GM03348 (cell line): ENCODE data around the gene RNF186.
A peak's percentile ranks its signal among the peaks of the same experiment; 100 is the strongest.
"Not testable (repeated sequence)": the region's sequence is repeated elsewhere in the genome, so short reads cannot be mapped to it uniquely, and the experiment has no call there.

ENCODE experiments used
- DNase-seq: peaks from one replicate; pipeline ENCODE4 v3.0.0; 2012; ENCODE audit warnings: low spot score

RNF186 gene

DNA sequence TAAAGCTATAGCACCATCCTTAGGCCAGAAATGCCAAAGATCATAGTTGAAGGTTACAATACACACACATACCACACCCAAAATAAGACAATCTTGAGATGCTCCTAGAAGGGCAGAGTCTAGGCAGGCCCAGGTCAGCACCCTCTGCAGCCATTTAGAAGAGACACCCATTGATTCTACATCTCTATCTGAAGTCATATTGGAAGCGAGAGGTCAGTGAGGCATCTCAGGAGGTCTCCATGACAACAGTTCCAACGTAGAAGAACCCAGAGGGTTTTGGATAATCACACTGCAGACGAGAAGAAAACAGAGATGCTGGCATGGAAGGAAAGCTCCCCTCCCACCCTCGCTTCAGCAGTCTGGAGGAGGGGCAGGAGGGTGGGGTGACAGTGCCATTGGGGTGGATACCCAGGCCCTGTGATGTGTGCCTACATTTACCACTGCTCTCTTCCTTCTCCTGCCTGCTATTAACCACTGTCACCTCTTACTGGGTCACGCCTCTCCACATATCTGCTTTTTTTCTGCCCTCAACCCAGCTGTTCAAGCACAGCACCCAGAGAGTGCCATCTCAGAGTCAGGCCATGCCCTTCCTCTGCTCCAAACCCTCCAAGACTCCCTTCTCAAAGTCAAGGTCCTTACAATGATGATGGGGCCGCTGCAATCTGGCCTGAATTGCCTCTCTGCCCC is 21.6 kb downstream of the RNF186 start:
- no peak for DNase-seq

DNA sequence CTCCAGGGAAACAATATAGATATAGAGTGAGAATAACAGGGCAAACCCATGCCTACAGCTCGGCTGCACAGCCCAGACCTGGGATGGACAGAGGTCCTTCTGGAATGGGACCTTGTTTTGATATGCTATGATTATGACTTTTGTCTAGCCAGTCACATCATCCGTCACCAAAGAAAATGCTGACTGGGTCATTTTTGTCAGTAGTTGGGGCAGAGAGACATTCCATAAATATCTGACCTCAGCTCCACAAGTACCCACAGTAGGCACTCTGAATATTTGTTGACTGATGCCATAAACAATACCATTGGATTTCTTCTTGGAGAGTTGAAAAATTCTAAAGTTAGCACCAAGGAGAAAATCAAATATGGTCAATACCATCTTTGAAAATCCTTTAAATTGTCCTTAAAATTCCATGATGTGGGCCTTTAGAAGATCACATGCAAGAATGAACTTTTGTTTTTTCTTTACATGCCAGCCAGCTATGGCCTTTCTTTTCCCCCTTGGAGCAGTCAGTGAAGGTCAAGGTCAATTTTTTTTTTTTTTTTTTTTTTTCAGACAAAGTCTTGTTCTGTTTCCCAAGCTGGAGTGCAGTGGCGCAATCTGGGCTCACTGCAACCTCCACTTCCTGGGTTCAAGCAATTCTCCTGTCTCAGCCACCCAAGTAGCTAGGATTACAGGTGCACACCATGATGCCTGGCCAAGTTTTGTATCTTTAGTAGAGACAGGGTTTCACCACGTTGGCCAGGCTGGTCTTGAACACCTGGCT is 22.7 kb downstream of the RNF186 start:
- no peak for DNase-seq

DNA sequence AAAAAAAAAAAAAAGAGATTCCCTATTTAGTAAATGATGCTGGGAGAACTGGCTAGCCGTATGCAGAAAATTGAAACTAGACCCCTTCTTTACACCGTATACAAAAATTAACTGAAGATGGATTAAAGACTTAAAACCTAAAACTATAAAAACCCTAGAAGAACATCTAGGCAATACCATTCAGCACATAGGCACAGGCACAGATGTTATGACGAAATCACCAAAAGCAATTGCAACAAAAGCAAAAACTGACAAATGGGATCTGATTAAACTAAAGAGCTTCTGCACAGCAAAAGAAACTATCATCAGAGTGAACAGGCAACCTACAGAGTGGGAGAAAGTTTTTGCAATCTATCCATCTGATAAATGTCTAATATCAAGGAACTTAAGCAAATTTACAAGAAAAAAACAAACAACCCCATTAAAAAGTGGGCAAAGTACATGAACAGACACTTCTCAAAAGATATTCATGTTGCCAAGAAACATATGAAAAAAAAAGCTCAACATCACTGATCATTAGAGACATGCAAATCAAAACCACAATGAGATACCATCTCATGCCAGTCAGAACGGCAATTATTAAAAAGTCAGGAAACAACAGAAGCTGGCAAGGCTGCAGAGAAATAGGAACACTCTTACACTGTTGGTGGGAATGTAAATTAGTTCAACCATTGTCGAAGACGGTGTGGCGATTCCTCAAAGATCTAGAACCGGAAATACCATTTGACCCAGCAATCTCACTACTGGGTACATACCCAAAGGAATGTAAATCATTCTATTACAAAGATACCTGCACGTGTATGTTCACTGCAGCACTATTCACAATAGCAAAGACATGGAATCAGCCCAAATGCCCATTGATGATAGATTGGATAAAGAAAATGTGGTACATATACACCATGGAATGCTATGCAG is 24.8 kb downstream of the RNF186 start:
- not testable (repeated sequence) for DNase-seq

DNA sequence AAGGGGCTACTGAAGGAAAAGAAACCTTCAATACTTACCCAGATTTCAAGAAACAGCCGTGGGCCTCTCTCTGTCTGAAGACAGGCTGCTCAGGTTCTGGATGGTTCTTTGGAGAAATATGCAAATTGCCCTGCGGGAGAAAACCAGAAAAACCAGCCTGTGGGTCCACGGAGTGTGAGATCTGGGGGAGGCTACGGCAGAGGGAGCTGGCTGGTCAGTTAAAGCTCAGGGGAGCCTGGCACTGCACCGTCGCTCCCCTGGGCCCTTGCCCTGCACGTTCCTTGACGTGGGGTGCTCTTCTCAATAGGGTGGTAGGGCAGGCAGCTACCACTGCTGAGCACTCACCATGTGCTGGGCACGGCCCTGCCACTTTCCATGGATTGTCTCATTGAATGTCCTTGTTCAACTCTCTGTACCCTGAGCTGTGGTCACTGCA is 28.1 kb downstream of the RNF186 start:
- no peak for DNase-seq

DNA sequence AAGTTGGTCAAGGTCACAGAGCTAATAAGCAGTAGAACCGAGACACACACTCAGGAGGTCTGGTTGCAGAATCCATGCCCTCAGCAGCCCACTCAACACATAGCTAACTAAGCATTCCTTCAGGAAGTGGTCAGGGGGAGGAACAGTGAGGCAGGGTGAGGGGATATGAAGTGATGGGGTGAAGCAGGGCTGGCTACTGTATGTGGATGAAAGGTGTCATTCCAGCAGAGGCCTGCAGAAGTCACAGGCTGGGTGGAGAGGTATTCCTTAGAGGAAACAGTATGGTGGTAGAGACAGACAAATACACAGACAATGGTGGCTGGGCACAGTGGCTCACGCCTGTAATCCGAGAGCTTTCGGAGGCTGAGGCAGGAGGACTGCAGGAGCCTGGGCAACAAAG is 29.4 kb downstream of the RNF186 start:
- DNase-seq: no peak

DNA sequence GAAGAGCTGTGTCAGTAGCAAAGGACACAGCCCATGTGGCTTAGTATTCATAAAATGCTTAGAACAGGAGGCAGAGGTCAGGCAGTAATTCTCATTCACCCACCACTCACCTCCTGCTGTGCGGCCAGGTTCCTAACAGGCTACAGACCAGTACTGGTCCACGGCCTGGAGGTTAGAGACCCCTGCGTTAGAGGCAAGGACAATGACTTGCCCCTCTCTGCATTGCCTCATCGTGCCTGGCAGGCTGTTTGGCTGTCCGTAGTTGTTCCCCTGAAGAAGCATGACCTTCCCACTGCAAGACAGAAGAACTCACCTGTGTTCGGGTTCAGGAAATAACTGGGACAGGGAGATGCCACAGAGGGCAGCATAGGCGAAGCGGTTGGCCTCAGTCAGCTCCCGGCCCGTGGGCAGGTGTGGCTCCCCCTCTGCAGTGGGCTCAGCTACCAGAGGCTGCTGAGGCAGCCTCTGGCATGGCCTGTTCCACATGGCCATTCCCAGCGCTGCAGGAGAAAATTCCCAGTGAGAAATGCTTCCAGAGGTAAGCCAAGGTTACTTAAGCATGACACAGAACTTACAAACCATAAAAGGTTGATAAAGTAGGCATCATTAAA is 34.7 kb downstream of the RNF186 start:
- no peak for DNase-seq

DNA sequence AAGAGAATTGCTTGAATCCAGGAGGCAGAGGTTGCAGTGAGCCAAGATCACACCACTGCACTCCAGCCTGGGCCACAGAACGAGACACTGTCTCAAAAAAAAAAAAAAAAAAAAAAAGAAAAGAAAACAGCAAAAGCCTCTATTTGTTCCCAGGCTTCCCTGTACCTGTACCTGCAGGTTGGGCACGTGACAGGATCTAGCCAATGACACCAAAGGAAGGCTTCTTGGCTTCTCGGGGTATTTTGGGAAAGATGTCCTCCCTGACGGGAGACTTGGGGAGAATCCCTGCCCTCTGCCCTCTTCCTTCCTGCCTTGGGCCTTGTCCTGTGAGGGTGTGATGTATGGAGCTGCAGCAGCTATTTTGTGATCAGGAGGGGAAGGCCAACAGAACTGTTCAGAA is 38.1 kb downstream of the RNF186 start:
- no peak for DNase-seq

DNA sequence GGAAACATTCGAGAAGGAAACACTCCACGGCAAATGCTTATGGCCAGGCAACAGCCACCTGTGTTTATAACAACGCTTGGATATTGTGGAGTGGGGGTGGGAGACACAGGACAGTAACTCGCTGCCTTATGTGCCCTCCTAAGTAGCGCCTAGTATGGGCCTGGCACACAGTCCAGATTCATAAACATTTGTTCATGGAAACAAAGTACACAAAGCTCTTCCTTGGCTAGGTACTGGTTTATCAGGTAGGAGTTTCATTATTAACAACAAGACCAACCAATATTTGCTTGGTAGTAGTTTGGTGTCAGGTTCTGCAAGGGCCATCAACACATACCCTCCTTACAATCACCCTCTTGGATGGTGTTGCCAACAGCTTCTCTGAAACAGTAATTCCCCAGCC is 38.8 kb downstream of the RNF186 start:
- no peak for DNase-seq

DNA sequence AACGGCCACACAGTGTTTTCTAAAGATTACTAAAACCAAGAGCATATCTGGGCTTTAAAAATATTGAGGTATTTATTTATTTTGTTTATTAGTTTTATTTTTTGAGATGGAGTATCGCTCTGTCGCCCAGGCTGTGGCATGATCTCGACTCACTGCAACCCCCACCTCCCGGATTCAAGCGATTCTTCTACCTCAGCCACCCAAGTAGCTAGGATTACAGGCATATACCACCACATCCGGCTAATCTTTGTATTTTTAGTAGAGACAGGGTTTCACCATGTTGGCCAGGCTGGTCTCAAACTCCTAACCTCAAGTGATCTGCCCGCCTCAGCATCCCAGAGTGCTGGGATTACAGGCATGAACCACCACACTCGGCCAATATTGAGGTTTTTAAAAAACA is 39.3 kb downstream of the RNF186 start:
- no peak for DNase-seq

DNA sequence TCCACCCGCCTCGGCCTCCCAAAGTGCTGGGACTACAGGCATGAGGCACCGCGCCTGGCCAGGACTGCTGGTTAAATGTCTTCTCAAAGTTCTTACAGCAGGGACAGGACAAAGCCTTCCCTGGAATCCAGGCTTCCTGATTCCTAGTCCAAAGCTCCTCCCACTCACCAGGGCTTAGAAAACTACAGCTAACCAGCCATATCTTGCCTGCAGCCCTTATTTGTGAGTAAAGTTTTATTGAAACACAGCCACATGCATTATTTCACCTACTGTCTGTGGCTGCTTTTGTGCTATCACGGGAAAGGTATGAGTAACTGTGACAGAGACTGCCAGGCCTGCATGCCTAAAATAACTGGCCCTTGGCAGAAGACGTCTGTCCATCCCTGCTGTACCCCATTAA is 39.8 kb downstream of the RNF186 start:
- no peak for DNase-seq

DNA sequence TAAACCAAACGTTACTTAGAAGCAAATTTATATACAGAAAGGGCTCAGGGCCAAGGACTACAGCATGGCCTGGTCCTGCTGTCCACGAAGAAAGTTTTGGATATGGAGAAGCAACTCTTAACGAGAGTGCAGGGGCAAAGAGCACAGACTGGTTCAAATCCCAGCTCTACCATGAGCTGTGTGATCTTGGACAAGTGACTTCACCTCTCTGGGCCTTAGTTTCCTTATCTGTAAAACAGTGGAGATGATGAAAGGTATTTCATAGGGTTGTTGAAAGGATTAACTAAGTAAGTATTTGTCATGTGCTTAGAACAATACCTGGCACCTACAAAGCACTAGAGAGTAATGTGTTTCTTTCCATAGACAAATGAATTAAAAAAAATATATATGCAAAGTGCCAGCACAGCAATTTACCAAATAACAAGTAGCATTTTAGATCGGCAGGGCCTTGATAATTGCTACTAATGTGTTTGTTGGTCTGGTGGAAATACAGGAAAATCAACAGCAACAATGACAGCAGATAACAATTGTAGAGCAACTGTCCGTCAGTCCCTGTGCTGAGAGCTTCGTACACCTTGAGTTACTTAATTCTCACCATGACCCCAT is 40.8 kb downstream of the RNF186 start:
- DNase-seq: no peak

DNA sequence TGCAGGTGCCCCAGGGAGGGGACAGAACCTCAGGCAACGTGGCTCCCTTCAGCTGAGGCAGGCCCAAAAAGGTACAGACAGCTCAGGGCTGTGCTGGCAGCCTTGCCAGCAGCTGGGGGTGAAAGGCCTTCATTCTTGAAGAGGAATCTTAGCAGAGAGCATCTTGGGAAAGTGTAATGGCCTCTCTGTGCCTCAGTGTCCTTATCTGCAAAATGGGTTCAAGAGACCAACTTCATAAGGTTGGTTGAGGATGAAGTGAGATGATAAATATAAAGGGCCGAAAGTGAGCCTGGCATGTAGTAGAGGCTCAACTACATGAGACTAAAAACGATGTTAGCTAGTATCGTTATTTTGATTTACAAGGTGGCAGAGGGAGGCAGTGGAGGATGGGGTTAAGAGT is 41.6 kb downstream of the RNF186 start:
- no peak for DNase-seq

DNA sequence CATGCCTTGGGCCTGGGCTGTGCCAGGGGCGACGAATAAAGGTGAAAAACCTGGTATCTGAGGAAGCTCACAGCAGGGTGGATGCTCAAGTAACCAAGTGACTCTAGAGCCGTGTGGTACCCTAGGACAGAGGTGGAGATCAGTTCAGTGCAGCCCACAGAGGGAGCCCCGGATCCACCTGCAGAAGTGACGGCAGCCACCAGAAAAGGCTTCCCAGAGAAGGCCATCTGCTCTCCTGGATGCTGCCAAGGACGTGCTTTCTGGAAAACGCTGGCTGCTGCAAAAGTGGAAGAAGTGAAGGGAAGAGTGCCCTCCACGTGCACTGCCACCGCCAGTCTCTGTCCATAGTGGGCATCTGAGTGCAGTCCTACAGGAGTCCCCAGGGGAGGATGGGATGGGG is 43.0 kb downstream of the RNF186 start:
- DNase-seq: no peak

DNA sequence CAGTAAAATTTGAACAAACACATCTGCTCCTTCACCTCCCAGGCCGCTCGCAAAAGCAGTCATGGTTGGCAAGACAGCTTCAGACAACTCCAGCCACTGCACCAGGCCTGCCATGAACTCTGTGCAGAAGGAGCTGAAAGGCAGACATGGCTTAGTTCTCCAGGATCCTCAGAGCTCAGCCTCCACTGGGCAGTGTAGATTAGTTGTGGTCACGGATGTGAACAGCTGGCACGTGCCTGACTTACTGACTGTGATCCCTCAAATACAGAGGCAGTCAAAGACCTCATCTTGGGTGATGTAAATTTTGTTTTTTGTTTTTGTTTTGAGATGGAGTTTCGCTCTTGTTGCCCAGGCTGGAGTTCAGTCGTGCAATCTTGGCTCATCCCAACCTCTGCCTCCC is 43.7 kb downstream of the RNF186 start:
- no peak for DNase-seq

DNA sequence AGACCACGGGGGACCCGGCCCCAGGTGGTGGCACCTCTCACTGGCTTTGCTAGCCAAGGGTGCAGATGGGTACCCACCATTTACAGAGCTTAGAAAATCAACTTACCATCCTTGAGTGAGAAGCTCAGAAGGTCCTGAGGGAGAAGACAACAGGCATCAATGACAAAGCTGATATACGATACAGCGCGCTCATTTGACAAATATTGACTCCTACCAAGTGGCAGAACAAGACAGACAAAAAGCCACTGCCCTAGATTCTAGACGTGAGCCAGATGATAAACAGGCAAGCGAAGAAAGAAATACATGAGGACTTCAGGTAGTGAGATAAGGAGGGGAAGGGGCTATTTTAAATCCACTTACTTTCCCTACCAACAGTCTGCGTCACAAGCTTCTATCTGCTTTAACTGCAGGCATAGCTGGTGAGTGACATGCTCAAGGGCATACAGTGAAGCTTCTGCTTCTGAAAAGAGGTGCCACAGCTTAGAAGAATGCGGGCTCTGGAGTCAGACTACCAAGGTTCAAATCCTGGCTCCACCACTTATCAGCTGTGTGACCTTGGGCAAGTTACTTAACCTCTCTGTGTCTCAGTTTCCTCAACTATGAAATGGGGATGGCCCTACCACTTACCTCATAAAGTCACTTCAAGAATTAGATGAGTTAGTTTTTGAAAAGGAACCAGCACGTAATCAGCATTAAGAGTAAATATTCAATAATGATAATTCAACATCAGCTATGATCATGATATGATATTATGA is 44.5 kb downstream of the RNF186 start:
- no peak for DNase-seq

DNA sequence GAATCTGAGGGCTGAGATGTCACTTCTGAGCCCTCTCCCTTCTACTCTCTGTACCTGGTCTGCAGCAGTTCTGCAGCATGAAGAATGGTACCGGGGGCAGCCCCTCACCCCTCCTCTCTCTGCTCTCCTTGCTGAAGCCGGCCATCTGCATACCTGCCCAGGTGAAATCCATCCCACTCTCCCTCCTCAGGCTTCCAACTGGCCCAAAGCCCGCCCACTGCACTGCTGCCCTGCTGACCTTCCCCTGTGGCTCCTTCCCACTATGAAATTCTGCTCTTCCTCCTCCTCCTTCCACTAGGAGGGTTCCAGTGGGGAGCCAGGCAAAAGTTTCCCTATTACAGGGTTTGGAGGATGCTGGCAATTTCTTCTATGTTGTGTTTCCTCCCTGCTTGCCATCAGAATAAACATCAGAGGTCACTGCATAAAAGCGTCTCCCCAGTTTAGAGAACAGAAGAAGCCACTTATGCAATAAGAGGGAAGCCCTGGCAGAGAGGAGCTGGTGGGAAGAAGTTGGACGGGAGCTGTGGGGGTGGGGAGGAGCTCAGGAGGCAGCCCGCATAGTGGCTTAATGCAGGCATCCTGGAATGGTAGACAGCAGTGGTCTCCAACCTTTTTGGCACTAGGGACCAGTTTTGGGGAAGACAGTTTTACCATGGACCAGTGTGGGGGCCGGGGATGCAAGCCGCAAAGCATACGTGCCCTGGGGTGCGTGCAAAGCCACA is 45.7 kb downstream of the RNF186 start:
- DNase-seq: no peak

DNA sequence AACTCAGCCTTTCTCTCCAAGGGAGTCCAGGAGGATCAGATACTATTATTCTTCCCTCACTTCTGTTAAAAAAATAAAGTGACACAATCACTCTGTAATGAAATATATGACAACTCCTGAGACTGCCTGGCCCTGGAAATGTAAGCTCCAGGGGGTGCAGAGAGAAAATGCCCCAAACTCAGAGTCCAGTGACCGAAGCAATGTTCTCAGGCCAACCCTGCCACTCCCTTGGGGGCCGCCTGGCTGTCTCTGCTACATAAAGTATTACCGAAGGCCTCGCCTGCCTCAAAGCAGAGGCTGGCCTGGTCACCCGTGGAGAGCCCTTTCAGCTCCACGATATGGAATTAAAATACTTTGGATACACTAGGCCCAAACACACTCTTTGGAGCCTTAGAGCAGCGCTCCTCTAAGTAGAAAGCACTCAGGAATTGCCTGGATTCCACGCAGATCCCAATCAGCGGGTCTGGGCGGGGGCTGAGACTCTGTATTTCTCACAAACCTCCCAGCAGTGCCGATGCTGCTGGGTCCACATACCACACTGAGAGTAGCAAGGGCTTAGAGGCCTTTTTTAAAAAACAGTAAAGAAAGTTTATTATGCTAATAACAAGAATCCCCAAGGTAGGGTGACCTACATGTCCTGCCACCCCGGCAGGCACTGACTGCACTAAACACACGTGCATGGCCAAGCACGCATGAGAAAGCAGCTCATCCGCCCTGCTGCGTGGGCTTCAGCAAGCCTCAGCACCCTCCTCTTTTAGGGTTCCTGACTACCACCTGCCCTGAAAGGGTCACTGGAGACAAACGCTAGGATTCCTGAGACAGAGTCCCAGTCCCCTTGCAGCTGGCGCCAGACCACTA is 46.5 kb downstream of the RNF186 start:
- DNase-seq: no peak

DNA sequence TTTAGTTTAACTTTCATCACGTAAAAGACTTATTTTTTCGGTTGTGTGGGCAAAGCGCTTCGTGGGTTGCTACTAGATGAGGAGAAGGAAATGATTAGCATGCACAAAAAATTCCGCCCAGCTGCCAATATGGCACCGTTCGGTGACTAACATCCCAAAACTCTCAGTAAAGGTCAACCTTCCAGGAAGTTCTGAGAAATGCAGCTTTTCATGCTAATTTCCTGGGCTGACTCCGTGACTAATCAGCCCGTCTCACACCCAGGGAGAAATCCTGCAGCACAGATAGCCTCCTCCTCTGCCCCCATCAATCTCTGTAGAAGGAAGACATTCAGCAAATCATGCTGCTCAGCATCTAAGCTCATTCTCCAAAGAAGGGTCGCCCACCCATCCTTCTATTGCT is 49.5 kb downstream of the RNF186 start:
- DNase-seq: peak; percentile 93

DNA sequence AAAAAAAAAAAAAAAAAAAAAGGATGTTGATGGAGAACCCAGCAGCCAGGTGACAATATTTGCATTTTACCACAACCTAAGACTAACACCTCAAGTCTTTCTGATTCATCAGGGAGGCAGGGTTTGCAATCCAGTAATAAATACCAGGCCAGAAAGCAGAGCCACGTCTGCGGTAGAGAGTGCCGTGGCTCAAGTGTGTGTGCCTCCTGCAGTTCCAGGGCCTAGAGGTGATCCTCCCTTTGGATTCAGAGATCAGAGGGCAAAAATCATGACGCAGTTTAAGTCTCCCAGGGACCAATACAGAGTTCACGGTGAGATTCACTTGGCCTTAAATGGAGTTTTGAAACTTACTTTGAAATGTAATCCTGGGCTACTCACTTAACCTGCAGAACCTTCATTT is 50.2 kb downstream of the RNF186 start:
- no peak for DNase-seq
